GM12891 (cell line): ENCODE data around the gene CDH18.

ENCODE experiments used
- POLR2A ChIP-seq: IDR thresholded peaks from 2 replicates; pipeline ENCODE4 v1.6.1; 2011; ENCODE audit warnings: low read depth, low read length, control low read depth
- POLR2AphosphoS5 ChIP-seq: IDR thresholded peaks from 2 replicates; pipeline ENCODE4 v1.6.1; 2011; ENCODE audit warnings: low read depth, low read length, control low read depth

- TF ChIP-seq POLR2AphosphoS5 (no peak), POLR2A (no peak)
These were observed 451.6 kb downstream of the CDH18 start for GRCh38 chr5:19536387-19536786.
